WTC11 (cell line): ENCODE measurements around the gene TBKBP1.

Experiments
- ATF3 ChIP-seq: sonication (generic); formaldehyde crosslinking; conservative IDR thresholded peaks from 2 replicates; pipeline ENCODE4 v1.8.1; 2022; ENCODE audit warnings: mild to moderate bottlenecking, missing genetic modification reagents
- NR2C2 ChIP-seq: sonication (generic); formaldehyde crosslinking; IDR thresholded peaks from 2 replicates; pipeline ENCODE4 v1.8.0; 2022; ENCODE audit warnings: mild to moderate bottlenecking, missing genetic modification reagents
- RELA ChIP-seq: sonication (generic); formaldehyde crosslinking; IDR thresholded peaks from 2 replicates; pipeline ENCODE4 v1.8.1; 2022; ENCODE audit warnings: missing genetic modification reagents, mild to moderate bottlenecking, borderline replicate concordance
- SP1 ChIP-seq: sonication (generic); formaldehyde crosslinking; conservative IDR thresholded peaks from 2 replicates; pipeline ENCODE4 v1.8.1; 2022; ENCODE audit warnings: missing genetic modification reagents
- TF ChIP-seq, protein P1 (sequence below): sonication (generic); formaldehyde crosslinking; IDR thresholded peaks from 2 replicates; pipeline ENCODE4 v1.8.0; 2022; ENCODE audit warnings: mild to moderate bottlenecking, missing genetic modification reagents
- TF ChIP-seq, protein P2 (sequence below): fragments of 200-600 bp; IDR thresholded peaks from 2 replicates; pipeline ENCODE4 v1.8.0; 2022; ENCODE audit warnings: antibody characterized with exemption

GRCh38 chr17:47704736-47705135 lies 10.8 kb downstream of the TBKBP1 start:
- TF ChIP-seq SP1 (CRISPR knock-in tag) (no peak), ATF3 (CRISPR knock-in tag) (no peak), NR2C2 (no peak), RELA (CRISPR knock-in tag) (no peak)
- TF ChIP-seq, protein P1, sequence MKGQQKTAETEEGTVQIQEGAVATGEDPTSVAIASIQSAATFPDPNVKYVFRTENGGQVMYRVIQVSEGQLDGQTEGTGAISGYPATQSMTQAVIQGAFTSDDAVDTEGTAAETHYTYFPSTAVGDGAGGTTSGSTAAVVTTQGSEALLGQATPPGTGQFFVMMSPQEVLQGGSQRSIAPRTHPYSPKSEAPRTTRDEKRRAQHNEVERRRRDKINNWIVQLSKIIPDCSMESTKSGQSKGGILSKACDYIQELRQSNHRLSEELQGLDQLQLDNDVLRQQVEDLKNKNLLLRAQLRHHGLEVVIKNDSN (CRISPR knock-in tag), result no peak
- TF ChIP-seq, protein P2, sequence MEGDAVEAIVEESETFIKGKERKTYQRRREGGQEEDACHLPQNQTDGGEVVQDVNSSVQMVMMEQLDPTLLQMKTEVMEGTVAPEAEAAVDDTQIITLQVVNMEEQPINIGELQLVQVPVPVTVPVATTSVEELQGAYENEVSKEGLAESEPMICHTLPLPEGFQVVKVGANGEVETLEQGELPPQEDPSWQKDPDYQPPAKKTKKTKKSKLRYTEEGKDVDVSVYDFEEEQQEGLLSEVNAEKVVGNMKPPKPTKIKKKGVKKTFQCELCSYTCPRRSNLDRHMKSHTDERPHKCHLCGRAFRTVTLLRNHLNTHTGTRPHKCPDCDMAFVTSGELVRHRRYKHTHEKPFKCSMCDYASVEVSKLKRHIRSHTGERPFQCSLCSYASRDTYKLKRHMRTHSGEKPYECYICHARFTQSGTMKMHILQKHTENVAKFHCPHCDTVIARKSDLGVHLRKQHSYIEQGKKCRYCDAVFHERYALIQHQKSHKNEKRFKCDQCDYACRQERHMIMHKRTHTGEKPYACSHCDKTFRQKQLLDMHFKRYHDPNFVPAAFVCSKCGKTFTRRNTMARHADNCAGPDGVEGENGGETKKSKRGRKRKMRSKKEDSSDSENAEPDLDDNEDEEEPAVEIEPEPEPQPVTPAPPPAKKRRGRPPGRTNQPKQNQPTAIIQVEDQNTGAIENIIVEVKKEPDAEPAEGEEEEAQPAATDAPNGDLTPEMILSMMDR, result no peak
